AG04450 (cell line): ENCODE measurements around the gene IQCK. TPM values are rescaled to one million over a fixed set of nuclear protein-coding genes. Genes with fewer than 3 reads are reported as not detected.

Experiments used
- CTCF ChIA-PET: fragments of 300-600, 350-600 bp; formaldehyde crosslinking; extraction: SDS; loops from one replicate; lab custom pipeline; 2022; ENCODE audit warnings: antibody characterized with exemption, inconsistent platforms; lab: Charles Lee
- POLR2A ChIA-PET: fragments of 350-600 bp; formaldehyde crosslinking; extraction: SDS; loops from one replicate; lab custom pipeline; 2021; ENCODE audit warnings: antibody characterized with exemption, inconsistent platforms; lab: Yijun Ruan, JAX
- DNase-seq: peaks from one replicate; pipeline ENCODE4 v3.0.0-alpha.2; 2011; ENCODE audit warnings: low read depth, low spot score
- H3K27ac ChIP-seq: one replicate; pipeline ENCODE4 v1.5.1; 2012; ENCODE audit warnings: low read depth, low read length, control low read depth
- H3K27me3 ChIP-seq: one replicate; pipeline ENCODE4 v1.6.0; 2012; ENCODE audit warnings: low read length; ENCODE audit not compliant: control insufficient read depth, insufficient read depth
- H3K4me3 ChIP-seq: 2 replicates; pipeline ENCODE4 v1.5.1; 2011; ENCODE audit warnings: mild to moderate bottlenecking, low read depth, low read length, control low read depth
- H3K9me3 ChIP-seq: 2 replicates; pipeline ENCODE4 v1.5.1; 2012; ENCODE audit warnings: low read length; ENCODE audit not compliant: control insufficient read depth, insufficient read depth
- CTCF ChIP-seq: IDR thresholded peaks from 2 replicates; pipeline ENCODE4 v1.5.1; 2011; ENCODE audit warnings: low read depth, low read length, control low read depth, inconsistent platforms
- polyA plus RNA-seq: library from polyadenylated mRNA; depleted of rRNA; stranded (reverse); fragments of >200 nt; gene quantifications from 2 replicates; pipeline ENCODE4 v1.2.3, GENCODE V29; 2011

Gene IQCK
- polyA plus RNA-seq, 1 experiment: 18.0 TPM

- Histone ChIP-seq H3K27ac (no peak overlapping the region), H3K27me3 (no peaks in the 10 kb centered on the region), H3K9me3 (peaks cover 8% of the 10 kb centered on the region; the same call in 1 of the 2 replicates), H3K4me3 (no peak overlapping the region)
- POLR2A ChIA-PET: no interaction called here
- CTCF ChIA-PET: interaction anchor here (1.6 kb wide), 1 partner anchor 177 kb away, joined by 4 read pairs; the partner anchor contains the start of gene GPRC5B
- no peak for DNase-seq
- TF ChIP-seq CTCF: no peak
These were observed 10.3 kb upstream of the IQCK start for GRCh38 chr16:19707569-19708295.

GRCh38 chr16:19708296-19709205 lies 9.5 kb upstream of the IQCK start:
- H3K9me3 ChIP-seq: peaks cover 8% of the 10 kb centered on the region; the same call in 1 of the 2 replicates
- H3K27me3 ChIP-seq: no peaks in the 10 kb centered on the region
- H3K27ac ChIP-seq: no peak overlapping the region
- POLR2A ChIA-PET: no interaction called here
- TF ChIP-seq CTCF: no peak
- DNase-seq: no peak
- no peak overlapping the region for H3K4me3 ChIP-seq
- CTCF ChIA-PET: no interaction called here

DNA sequence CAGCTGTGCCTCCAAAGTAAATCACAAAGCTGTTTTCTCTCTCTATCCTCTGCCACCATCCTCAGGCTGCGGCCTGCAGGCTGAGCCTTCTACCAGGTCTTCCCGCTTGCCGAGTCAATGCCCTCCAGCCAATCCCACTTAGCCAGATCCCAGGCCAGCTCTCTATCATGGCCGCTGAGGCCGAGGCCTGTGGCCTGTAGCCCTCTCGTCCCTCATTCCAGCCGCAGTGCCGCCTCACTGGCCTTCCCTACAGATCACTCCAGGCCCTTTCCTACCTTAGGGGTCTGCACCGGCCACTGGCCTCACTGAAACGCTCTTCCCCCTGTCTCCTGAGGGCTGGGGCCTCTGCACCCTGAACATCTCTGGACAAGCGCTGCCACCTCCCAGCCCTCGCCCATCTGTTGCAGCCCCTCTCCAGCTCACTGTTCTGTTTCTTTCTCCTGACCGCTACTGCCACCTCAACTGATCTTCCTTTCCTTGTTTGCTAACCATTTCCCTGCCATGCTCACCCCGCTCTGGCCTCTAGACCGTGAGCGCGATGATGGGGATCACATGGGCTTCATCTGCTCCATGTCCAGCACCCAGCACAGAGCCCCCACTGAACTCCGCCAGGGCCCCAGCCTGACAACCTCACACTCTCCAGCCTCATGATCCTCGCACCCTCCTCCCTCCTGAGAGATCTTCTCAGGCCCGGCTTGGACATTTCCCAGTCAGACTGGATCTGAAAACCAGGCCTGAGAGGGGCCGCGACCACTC lies 8.5 kb upstream of the IQCK start:
- no peak overlapping the region for H3K27ac ChIP-seq
- TF ChIP-seq CTCF: no peak

GRCh38 chr16:19710191-19710908 lies 7.7 kb upstream of the IQCK start:
- Histone ChIP-seq H3K9me3 (peaks cover under 1% of the 10 kb centered on the region; the same call in 1 of the 2 replicates), H3K4me3 (no peak overlapping the region), H3K27me3 (no peaks in the 10 kb centered on the region), H3K27ac (no peak overlapping the region)
- ChIA-PET CTCF (no interaction called here), POLR2A (no interaction called here)
- no peak for DNase-seq
- TF ChIP-seq CTCF: no peak

More for the DNA sequence above, 8.5 kb upstream of the IQCK start:
- Histone ChIP-seq H3K27me3 (no peaks in the 10 kb centered on the region), H3K9me3 (peaks cover 8% of the 10 kb centered on the region; the same call in 1 of the 2 replicates), H3K4me3 (no peak overlapping the region)
- CTCF ChIA-PET: no interaction called here
- POLR2A ChIA-PET: no interaction called here
- DNase-seq: no peak
